ENCODE data around the gene GRK4. TPM values are rescaled to one million over a fixed set of nuclear protein-coding genes. Genes with fewer than 3 reads are reported as not detected.

Gene GRK4
- total and polyA plus RNA-seq, 2 of the 8 experiments (the other 6 are each of a cell fraction or from before 2014, with no cell fraction given), result 0.77 to 1.8 TPM

DNA sequence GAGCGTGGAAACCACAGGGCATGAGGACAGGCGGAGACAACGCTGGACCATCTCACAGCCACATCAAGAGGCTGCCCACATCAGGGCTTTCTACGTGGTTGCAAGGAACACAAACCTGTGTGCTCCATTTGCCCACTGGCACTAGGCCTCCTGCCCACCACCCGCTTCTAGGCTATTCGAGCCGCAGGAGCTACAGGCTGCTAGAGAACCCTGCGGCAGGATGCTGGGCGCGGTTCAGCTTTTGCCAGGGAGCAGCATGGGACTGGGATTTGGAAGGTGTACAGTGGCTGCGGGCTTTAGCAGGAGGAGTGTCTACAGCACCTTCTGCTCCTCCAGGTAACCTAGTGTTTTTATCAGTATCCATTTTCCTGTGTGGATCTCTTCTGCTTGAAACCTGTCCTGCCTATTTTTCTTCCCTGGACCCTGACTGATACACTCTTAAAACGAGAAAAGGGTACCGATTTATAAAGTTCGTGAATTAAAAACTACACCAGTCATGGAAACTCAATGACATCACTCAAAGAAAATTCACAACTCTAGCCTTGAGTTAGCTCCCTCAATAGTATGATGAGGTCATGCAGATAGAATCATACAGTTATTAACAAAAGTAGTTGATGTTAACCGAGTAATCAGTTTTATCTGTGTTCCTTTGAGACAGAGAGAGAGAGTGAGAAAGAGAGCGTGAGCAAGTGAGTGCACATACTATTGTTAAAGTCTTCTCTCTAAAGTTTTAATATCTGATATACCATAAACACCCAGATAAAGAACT is 13.0 kb upstream of the GRK4 start:
- ChIA-PET POLR2A (ENCODE audit: partially characterized antibody) (interaction anchor here (2.1 to 5.1 kb wide), 2 partner anchors 11 to 15 kb away, joined by 8 to 23 read pairs; no protein-coding TSS in a partner anchor), CTCF (ENCODE audit: partially characterized antibody) (interaction anchor here (1.4 to 1.6 kb wide), 2 partner anchors 187 to 209 kb away, joined by 3 read pairs; no protein-coding TSS in a partner anchor)
- TF ChIP-seq EGR1 (IDR thresholded peaks at IDR 0.05; ENCODE audit: borderline replicate concordance, low read depth, low read length) (no peak), NANOG (IDR thresholded peaks at IDR 0.05; ENCODE audit: insufficient read depth, low read depth, low read length, poor library complexity, severe bottlenecking) (no peak), TCF12 (IDR thresholded peaks at IDR 0.05; ENCODE audit: low read depth, low read length) (no peak), PHF8 (conservative IDR thresholded peaks at IDR 0.05; ENCODE audit: low read depth, low read length) (no peak), RBBP5 (IDR thresholded peaks at IDR 0.05; ENCODE audit: borderline replicate concordance, low read depth, low read length) (no peak), JUN (IDR thresholded peaks at IDR 0.05; ENCODE audit: low read depth, low read length) (no peak), KDM4A (IDR thresholded peaks at IDR 0.05; ENCODE audit: low read depth, low read length, severe bottlenecking) (no peak)
- Histone ChIP-seq H3K4me1 (replicated peaks in 1 of 4; ENCODE audit: control insufficient read depth in 3 of 4, insufficient read depth in 4 of 4, low read length in 3 of 4) (no peaks in the 10 kb centered on the region), H2AK5ac (ENCODE audit: low read depth, low read length) (no peak overlapping the region), H3K27ac (ENCODE audit: low read depth, low read length) (no peak overlapping the region), H2BK120ac (replicated peaks; ENCODE audit: low read depth, low read length) (no peak overlapping the region), H4K8ac (ENCODE audit: extremely low read depth, insufficient read depth, low read length) (no peak overlapping the region), H3K79me1 (ENCODE audit: low read depth, low read length) (no peaks in the 10 kb centered on the region), H3K4me2 (ENCODE audit: insufficient read depth in 1 of 2, low read depth in 2 of 2, low read length in 2 of 2) (no peak overlapping the region), H3K4ac (replicated peaks; ENCODE audit: insufficient read length, low read depth, low read length) (no peak overlapping the region), H2BK20ac (ENCODE audit: low read length) (no peak overlapping the region), H4K20me1 (replicated peaks in 1 of 2; ENCODE audit: control insufficient read depth in 1 of 2, insufficient read depth in 2 of 2, low read length in 2 of 2) (peaks cover 3 to 16% of the 10 kb centered on the region in 2 experiments), H4K91ac (replicated peaks; ENCODE audit: insufficient read length, low read length) (no peak overlapping the region), H3K9me3 (ENCODE audit: insufficient read depth in 2 of 2, low read depth in 1 of 2, low read length in 1 of 2) (peaks cover under 1 to 2% of the 10 kb centered on the region in 2 experiments), H3K23me2 (ENCODE audit: low read depth, low read length) (no peaks in the 10 kb centered on the region), H3K23ac (ENCODE audit: insufficient read length) (no peak overlapping the region), H3K4me3 (ENCODE audit: extremely low read depth in 1 of 4, insufficient read depth in 2 of 4, low read depth in 3 of 4, low read length in 4 of 4) (no peak overlapping the region), H3K14ac (ENCODE audit: insufficient read length) (no peak overlapping the region), H4K5ac (ENCODE audit: insufficient read length, low read depth, low read length) (no peak overlapping the region), H2BK5ac (ENCODE audit: low read depth, low read length) (no peak overlapping the region), H2BK12ac (ENCODE audit: low read depth, low read length) (no peak overlapping the region), H2BK15ac (ENCODE audit: low read length) (no peak overlapping the region), H3K9ac (replicated peaks in 1 of 4; ENCODE audit: extremely low read depth in 1 of 4, low read depth in 3 of 4, low read length in 3 of 4) (no peak overlapping the region), H3K56ac (replicated peaks; ENCODE audit: insufficient read length, low read depth, low read length) (no peak overlapping the region), H3K36me3 (ENCODE audit: control insufficient read depth in 2 of 4, insufficient read depth in 4 of 4, low read length in 3 of 4) (peaks cover 55 to 83% (median 73%) of the 10 kb centered on the region in 4 experiments), H3K79me2 (ENCODE audit: control insufficient read depth in 1 of 2, insufficient read depth in 2 of 2, low read length in 2 of 2) (no peaks in the 10 kb centered on the region), H3K18ac (ENCODE audit: extremely low read depth, low read length) (no peak overlapping the region), H3K27me3 (replicated peaks in 1 of 4; ENCODE audit: control insufficient read depth in 3 of 4, extremely low read depth in 1 of 4, insufficient read depth in 3 of 4, low read length in 3 of 4) (no peaks in the 10 kb centered on the region), H2AFZ (ENCODE audit: low read length) (no peak overlapping the region)
- 91% methylated on average over 16 of the region's 16 CpGs; no CpG with 5 or more reads in 1 of the 2 experiments for WGBS, 2 experiments (ENCODE audit: extremely low coverage in 1 of 2, insufficient coverage in 1 of 2, insufficient read length in 1 of 2, insufficient replicate concordance in 2 of 2, low coverage in 1 of 2, low lambda C conversion rate in 2 of 2, missing lambda C conversion rate in 1 of 2)
- no peak for FAIRE-seq
- DNase-seq (ENCODE audit: low read depth in 1 of 2, low spot score in 2 of 2), result no peak
